Measurements from ENCODE around the gene G6PC1.

G6PC1 gene

GRCh38 chr17:42937712-42938596 lies 37.4 kb downstream of the G6PC1 start:
- no peaks in the 10 kb centered on the region for H3K9me3 ChIP-seq (ENCODE audit: control insufficient read depth, low read length)
- no peak overlapping the region for H3K27ac ChIP-seq (ENCODE audit: insufficient read depth, low read length, poor library complexity, severe bottlenecking)
- DNase-seq, result no peak
- H3K4me1 ChIP-seq (ENCODE audit: control insufficient read depth, insufficient read depth, low read length, poor library complexity, severe bottlenecking), result no peaks in the 10 kb centered on the region
- no peaks in the 10 kb centered on the region for H3K27me3 ChIP-seq (replicated peaks; ENCODE audit: control insufficient read depth, insufficient read depth, low read length, poor library complexity, severe bottlenecking)
- no peaks in the 10 kb centered on the region for H3K36me3 ChIP-seq (ENCODE audit: control insufficient read depth, insufficient read depth, low read length)
- H3K4me3 ChIP-seq (ENCODE audit: insufficient read depth, low read depth, low read length, poor library complexity, severe bottlenecking), result no peak overlapping the region

GRCh38 chr17:42944211-42944610 lies 43.6 kb downstream of the G6PC1 start:
- no peak for DNase-seq
- Histone ChIP-seq H3K27me3 (replicated peaks; ENCODE audit: control insufficient read depth, insufficient read depth, low read length, poor library complexity, severe bottlenecking) (no peaks in the 10 kb centered on the region), H3K9me3 (ENCODE audit: control insufficient read depth, low read length) (no peaks in the 10 kb centered on the region), H3K27ac (ENCODE audit: insufficient read depth, low read length, poor library complexity, severe bottlenecking) (no peak overlapping the region), H3K4me3 (ENCODE audit: insufficient read depth, low read depth, low read length, poor library complexity, severe bottlenecking) (no peak overlapping the region), H3K4me1 (ENCODE audit: control insufficient read depth, insufficient read depth, low read length, poor library complexity, severe bottlenecking) (no peaks in the 10 kb centered on the region), H3K36me3 (ENCODE audit: control insufficient read depth, insufficient read depth, low read length) (no peaks in the 10 kb centered on the region)

DNA sequence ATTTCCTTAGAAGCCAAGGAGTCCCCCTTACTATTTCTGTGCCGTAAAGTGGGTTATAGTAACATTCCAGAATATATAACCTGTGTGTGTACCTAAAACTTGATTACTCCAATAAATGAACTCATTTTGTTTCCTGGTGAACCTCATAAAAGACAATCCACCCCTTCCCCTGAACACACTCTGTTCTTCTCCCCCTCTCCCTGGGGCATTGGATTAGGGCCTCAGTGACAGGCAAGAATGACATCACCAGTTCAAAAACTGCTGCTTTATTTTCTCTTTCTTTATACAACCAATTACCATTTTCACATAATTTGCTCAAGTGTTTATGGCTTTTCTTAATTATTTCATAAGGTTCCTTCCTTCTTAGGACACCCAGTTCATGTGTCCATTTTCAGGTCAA lies 46.2 kb downstream of the G6PC1 start:
- no peak overlapping the region for H3K27ac ChIP-seq (ENCODE audit: insufficient read depth, low read length, poor library complexity, severe bottlenecking)
- no peak for DNase-seq

GRCh38 chr17:42950044-42950783 lies 49.6 kb downstream of the G6PC1 start:
- no peak overlapping the region for H3K27ac ChIP-seq (ENCODE audit: insufficient read depth, low read length, poor library complexity, severe bottlenecking)
- H3K4me3 ChIP-seq (ENCODE audit: insufficient read depth, low read depth, low read length, poor library complexity, severe bottlenecking), result no peak overlapping the region
- no peak for DNase-seq
- H3K36me3 ChIP-seq (ENCODE audit: control insufficient read depth, insufficient read depth, low read length), result peaks cover 47% of the 10 kb centered on the region
- H3K9me3 ChIP-seq (ENCODE audit: control insufficient read depth, low read length), result no peaks in the 10 kb centered on the region
- H3K27me3 ChIP-seq (replicated peaks; ENCODE audit: control insufficient read depth, insufficient read depth, low read length, poor library complexity, severe bottlenecking), result no peaks in the 10 kb centered on the region
- H3K4me1 ChIP-seq (ENCODE audit: control insufficient read depth, insufficient read depth, low read length, poor library complexity, severe bottlenecking), result no peaks in the 10 kb centered on the region

More for the DNA sequence above, 46.2 kb downstream of the G6PC1 start:
- Histone ChIP-seq H3K36me3 (ENCODE audit: control insufficient read depth, insufficient read depth, low read length) (peaks cover 18% of the 10 kb centered on the region), H3K4me3 (ENCODE audit: insufficient read depth, low read depth, low read length, poor library complexity, severe bottlenecking) (no peak overlapping the region), H3K4me1 (ENCODE audit: control insufficient read depth, insufficient read depth, low read length, poor library complexity, severe bottlenecking) (no peaks in the 10 kb centered on the region), H3K9me3 (ENCODE audit: control insufficient read depth, low read length) (no peaks in the 10 kb centered on the region), H3K27me3 (replicated peaks; ENCODE audit: control insufficient read depth, insufficient read depth, low read length, poor library complexity, severe bottlenecking) (no peaks in the 10 kb centered on the region)

Measured in effector memory CD4-positive, alpha-beta T cell (primary cell).